Liver (tissue), 9 donors: ENCODE results near the gene SPEN. TPM values are rescaled to one million over a fixed set of nuclear protein-coding genes. Genes with fewer than 3 reads are reported as not detected.
A peak's percentile ranks its signal among the peaks of the same experiment; 100 is the strongest.

Experiments used
- DNase-seq: peaks from one replicate; pipeline ENCODE4 v3.0.0-alpha.2; 2017; ENCODE audit warnings: low spot score
- H3K27ac ChIP-seq, 2 donors: one replicate each; pipeline ENCODE4 v1.7.0; 2013; ENCODE audit warnings: inconsistent platforms in 2 of 2, low read length in 2 of 2, control low read depth in 1 of 2, low read depth in 1 of 2, mild to moderate bottlenecking in 1 of 2
- H3K27me3 ChIP-seq, 4 donors: one replicate each; pipeline versions ENCODE4 v1.6.1 to v1.7.0; 2013; ENCODE audit warnings: low read length in 3 of 4, inconsistent platforms in 1 of 4, mild to moderate bottlenecking in 1 of 4, moderate library complexity in 1 of 4; ENCODE audit not compliant: control insufficient read depth in 4 of 4, insufficient read depth in 4 of 4
- H3K36me3 ChIP-seq, 4 donors: one replicate each; pipeline versions ENCODE4 v1.6.1 to v1.7.0; 2013; ENCODE audit warnings: low read length in 3 of 4, mild to moderate bottlenecking in 3 of 4, low read depth in 1 of 4, moderate library complexity in 1 of 4; ENCODE audit not compliant: control insufficient read depth in 4 of 4, insufficient read depth in 3 of 4
- H3K4me1 ChIP-seq, 4 donors: one replicate each; pipeline versions ENCODE4 v1.6.1 to v1.7.0; 2013; ENCODE audit warnings: low read length in 3 of 4, mild to moderate bottlenecking in 3 of 4, moderate library complexity in 1 of 4; ENCODE audit not compliant: control insufficient read depth in 4 of 4, insufficient read depth in 4 of 4
- H3K4me3 ChIP-seq, 3 donors: one replicate each; pipeline versions ENCODE4 v1.6.1 to v1.7.0; 2013; ENCODE audit warnings: low read length in 3 of 3, control low read depth in 1 of 3, low read depth in 1 of 3, mild to moderate bottlenecking in 1 of 3
- H3K9ac ChIP-seq, 2 donors: one replicate each; pipeline ENCODE4 v1.7.0; 2013; ENCODE audit warnings: low read length in 2 of 2, mild to moderate bottlenecking in 2 of 2, moderate library complexity in 2 of 2, control low read depth in 1 of 2, low read depth in 1 of 2
- H3K9me3 ChIP-seq, 4 donors: one replicate each; pipeline versions ENCODE4 v1.6.1 to v1.7.0; 2013; ENCODE audit warnings: low read length in 3 of 4; ENCODE audit not compliant: control insufficient read depth in 4 of 4
- EGR1 ChIP-seq, 2 donors: IDR thresholded peaks; 2 replicates each; pipeline ENCODE4 v1.6.1; 2016 to 2018; ENCODE audit warnings: antibody characterized with exemption in 2 of 2, low read depth in 2 of 2
- FOXA1 ChIP-seq: IDR thresholded peaks from 2 replicates; pipeline ENCODE4 v1.6.1; 2016; ENCODE audit warnings: antibody characterized with exemption
- FOXA2 ChIP-seq: IDR thresholded peaks from 2 replicates; pipeline ENCODE4 v1.6.1; 2016; ENCODE audit warnings: antibody characterized with exemption
- GABPA ChIP-seq, 2 donors: IDR thresholded peaks in 1 of 2; conservative IDR thresholded peaks in 1 of 2; 2 replicates each; pipeline ENCODE4 v1.6.1; 2016; ENCODE audit warnings: antibody characterized with exemption in 2 of 2, mild to moderate bottlenecking in 1 of 2, moderate library complexity in 1 of 2
- HNF4A ChIP-seq, 2 donors: conservative IDR thresholded peaks; 2 replicates each; pipeline ENCODE4 v1.6.1; 2016; ENCODE audit warnings: antibody characterized with exemption in 2 of 2, mild to moderate bottlenecking in 2 of 2
- HNF4G ChIP-seq: IDR thresholded peaks from 2 replicates; pipeline ENCODE4 v1.6.1; 2016; ENCODE audit warnings: antibody characterized with exemption
- JUND ChIP-seq, 2 donors: IDR thresholded peaks; 2 replicates each; pipeline ENCODE4 v1.6.1; 2016; ENCODE audit warnings: antibody characterized with exemption in 2 of 2
- NR2F2 ChIP-seq: IDR thresholded peaks from 2 replicates; pipeline ENCODE4 v1.6.1; 2016; ENCODE audit warnings: antibody characterized with exemption
- RXRA ChIP-seq, 2 donors: IDR thresholded peaks; 2 replicates each; pipeline ENCODE4 v1.6.1; 2017 to 2018; ENCODE audit warnings: antibody characterized with exemption in 2 of 2, mild to moderate bottlenecking in 1 of 2
- SP1 ChIP-seq: IDR thresholded peaks from 2 replicates; pipeline ENCODE4 v1.6.1; 2018; ENCODE audit warnings: antibody characterized with exemption, mild to moderate bottlenecking
- TAF1 ChIP-seq: conservative IDR thresholded peaks from 2 replicates; pipeline ENCODE4 v1.6.1; 2016; ENCODE audit warnings: antibody characterized with exemption, mild to moderate bottlenecking
- YY1 ChIP-seq: IDR thresholded peaks from 2 replicates; pipeline ENCODE4 v1.6.1; 2016; ENCODE audit warnings: antibody characterized with exemption, mild to moderate bottlenecking
- WGBS: extraction: QIAGEN DNeasy Blood & Tissue Kit; methylation state at CpG from one replicate; pipeline ENCODE4 v1.1.7; 2013; 5-methylcytosine and 5-hydroxymethylcytosine counted together
- polyA plus RNA-seq, 2 donors: library from polyadenylated mRNA; stranded (reverse) in 1 of 2; unstranded in 1 of 2; fragments of 200-250 nt in 1 of 2; fragments of >200 nt in 1 of 2; fragmentation: Nextera tagmentation in 1 of 2; extraction: Ambion mirVana in 1 of 2; gene quantifications; one replicate each; pipeline versions ENCODE4 v1.2.1 to v1.2.3, GENCODE V29; 2013 to 2015
- total RNA-seq, 2 donors: library from RNA; depleted of rRNA; stranded (reverse); fragments of >200 nt; gene quantifications; one replicate each; pipeline ENCODE4 v1.2.3, GENCODE V29; 2014
- TF ChIP-seq, protein P1 (sequence below): IDR thresholded peaks from 2 replicates; pipeline ENCODE4 v1.6.1; 2016; ENCODE audit warnings: antibody characterized with exemption
- TF ChIP-seq, protein P2 (sequence below): IDR thresholded peaks from 2 replicates; pipeline ENCODE4 v1.6.1; 2016; ENCODE audit warnings: antibody characterized with exemption
- TF ChIP-seq, protein P3 (sequence below): IDR thresholded peaks from 2 replicates; pipeline ENCODE4 v1.6.1; 2016; ENCODE audit warnings: antibody characterized with exemption, mild to moderate bottlenecking
- TF ChIP-seq, protein P4 (sequence below): IDR thresholded peaks from 2 replicates; pipeline ENCODE4 v1.6.1; 2016; ENCODE audit warnings: antibody characterized with exemption
- TF ChIP-seq, protein P5 (sequence below): fragments of 150-350 bp; IDR thresholded peaks from 2 replicates; pipeline ENCODE4 v1.5.1; 2017; ENCODE audit warnings: improper control_type of control experiment, low read depth, low read length; ENCODE audit not compliant: missing input control
- donor health status: healthy.
- donor health status: healthy.
- donor health status: healthy.
- donor health status: healthy.
- donor health status: healthy.

SPEN gene
- total and polyA plus RNA-seq, 4 donors, result 7.4 to 29.4 (median 15.2) TPM

DNA sequence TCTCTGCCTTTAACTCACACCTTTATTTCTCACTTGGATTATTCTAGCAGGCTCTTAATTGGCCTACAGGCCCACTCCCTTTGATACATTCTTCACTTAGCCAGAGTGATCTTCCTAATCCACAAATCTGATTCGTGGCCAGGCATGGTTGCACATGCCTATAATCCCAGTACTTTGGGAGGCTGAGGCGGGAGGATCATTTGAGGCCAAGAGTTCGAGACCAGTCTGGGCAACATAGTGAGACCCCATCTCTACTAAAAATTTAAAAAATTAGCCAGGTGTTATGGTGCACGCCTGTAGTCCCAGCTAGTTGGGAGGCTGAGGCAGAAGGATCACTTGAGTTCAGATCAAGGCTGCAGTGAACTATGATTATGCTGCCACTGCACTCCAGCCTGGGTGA lies 126.3 kb downstream of the SPEN start (continued):
- TF ChIP-seq, protein P1, sequence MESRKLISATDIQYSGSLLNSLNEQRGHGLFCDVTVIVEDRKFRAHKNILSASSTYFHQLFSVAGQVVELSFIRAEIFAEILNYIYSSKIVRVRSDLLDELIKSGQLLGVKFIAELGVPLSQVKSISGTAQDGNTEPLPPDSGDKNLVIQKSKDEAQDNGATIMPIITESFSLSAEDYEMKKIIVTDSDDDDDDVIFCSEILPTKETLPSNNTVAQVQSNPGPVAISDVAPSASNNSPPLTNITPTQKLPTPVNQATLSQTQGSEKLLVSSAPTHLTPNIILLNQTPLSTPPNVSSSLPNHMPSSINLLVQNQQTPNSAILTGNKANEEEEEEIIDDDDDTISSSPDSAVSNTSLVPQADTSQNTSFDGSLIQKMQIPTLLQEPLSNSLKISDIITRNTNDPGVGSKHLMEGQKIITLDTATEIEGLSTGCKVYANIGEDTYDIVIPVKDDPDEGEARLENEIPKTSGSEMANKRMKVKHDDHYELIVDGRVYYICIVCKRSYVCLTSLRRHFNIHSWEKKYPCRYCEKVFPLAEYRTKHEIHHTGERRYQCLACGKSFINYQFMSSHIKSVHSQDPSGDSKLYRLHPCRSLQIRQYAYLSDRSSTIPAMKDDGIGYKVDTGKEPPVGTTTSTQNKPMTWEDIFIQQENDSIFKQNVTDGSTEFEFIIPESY, result no peak

DNA sequence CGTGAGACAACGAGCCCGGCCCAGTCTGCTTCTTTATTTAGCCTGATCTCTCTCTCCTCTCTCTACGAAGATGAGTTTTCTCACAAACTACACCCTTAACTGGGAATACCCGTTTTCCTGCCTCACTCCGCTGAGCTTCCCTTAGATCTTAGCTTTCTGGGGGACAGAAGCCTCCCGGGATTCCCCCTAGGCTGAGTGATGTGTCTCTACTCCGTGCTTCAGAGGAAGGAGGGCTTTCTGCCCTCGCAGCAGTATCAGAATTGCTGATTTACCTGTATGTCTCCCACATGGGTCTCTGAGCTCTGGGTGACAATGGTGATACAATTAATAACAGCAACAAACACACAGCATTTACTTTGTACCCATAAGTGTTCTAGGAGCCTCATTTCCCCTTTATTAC lies 127.3 kb downstream of the SPEN start:
- H3K4me1 ChIP-seq, result peaks cover 0 to 11% (median 10%) of the 10 kb centered on the region in 4 donors
- WGBS, result 70% methylated on average over 9 of the region's 9 CpGs
- H3K9me3 ChIP-seq, result no peaks in the 10 kb centered on the region
- no peak overlapping the region for H3K27ac ChIP-seq
- H3K36me3 ChIP-seq, result peaks cover 2 to 12% (median 10%) of the 10 kb centered on the region in 4 donors
- peak overlapping the region; percentile 43 to 67 for H3K9ac ChIP-seq
- no peak for DNase-seq
- no peaks in the 10 kb centered on the region for H3K27me3 ChIP-seq
- TF ChIP-seq NR2F2, result no peak
- peak overlapping the region; percentile 69 to 96 (median 72) for H3K4me3 ChIP-seq

DNA sequence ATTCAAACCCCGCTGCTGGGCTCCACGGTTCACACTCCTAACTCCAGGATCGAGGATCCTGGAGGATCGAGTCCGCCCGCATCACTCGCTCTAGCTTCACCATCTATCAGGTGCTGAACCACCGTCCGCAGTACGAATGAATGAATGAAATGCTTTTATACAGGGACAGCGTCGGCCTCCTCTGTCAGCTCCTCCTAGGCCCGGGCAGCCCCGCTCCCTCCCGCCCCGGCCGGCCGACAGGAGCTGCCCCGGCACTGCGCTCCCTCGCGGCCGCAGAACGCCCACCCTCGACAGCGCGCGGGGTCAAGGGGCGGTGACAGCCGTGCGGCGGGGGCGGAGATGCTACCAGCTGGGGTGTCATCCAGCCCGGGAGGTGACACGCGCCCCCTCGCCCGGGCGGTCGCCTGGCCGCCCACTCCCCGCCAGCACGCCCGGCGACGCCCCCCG lies 127.9 kb downstream of the SPEN start:
- DNase-seq, result no peak
- Histone ChIP-seq H3K36me3 (peaks cover 2 to 12% (median 9%) of the 10 kb centered on the region in 4 donors), H3K9me3 (no peaks in the 10 kb centered on the region), H3K4me3 (peak overlapping the region; percentile 69 to 96 (median 72)), H3K9ac (peak overlapping the region; percentile 43 to 67), H3K27me3 (no peaks in the 10 kb centered on the region), H3K27ac (peak overlapping the region; percentile 33 to 65), H3K4me1 (peaks cover 0 to 11% (median 10%) of the 10 kb centered on the region in 4 donors)
- WGBS, result under 1% methylated on average over 47 of the region's 47 CpGs
- no peak for TF ChIP-seq HNF4A (conservative IDR thresholded peaks at IDR 0.05)
- no peak for TF ChIP-seq GABPA (IDR thresholded peaks at IDR 0.05 in 1 of 2, conservative IDR thresholded peaks at IDR 0.05 in 1 of 2)
- TF ChIP-seq, protein P2, sequence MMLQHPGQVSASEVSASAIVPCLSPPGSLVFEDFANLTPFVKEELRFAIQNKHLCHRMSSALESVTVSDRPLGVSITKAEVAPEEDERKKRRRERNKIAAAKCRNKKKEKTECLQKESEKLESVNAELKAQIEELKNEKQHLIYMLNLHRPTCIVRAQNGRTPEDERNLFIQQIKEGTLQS, result no peak
- no peak for TF ChIP-seq YY1
- TF ChIP-seq, protein P3, sequence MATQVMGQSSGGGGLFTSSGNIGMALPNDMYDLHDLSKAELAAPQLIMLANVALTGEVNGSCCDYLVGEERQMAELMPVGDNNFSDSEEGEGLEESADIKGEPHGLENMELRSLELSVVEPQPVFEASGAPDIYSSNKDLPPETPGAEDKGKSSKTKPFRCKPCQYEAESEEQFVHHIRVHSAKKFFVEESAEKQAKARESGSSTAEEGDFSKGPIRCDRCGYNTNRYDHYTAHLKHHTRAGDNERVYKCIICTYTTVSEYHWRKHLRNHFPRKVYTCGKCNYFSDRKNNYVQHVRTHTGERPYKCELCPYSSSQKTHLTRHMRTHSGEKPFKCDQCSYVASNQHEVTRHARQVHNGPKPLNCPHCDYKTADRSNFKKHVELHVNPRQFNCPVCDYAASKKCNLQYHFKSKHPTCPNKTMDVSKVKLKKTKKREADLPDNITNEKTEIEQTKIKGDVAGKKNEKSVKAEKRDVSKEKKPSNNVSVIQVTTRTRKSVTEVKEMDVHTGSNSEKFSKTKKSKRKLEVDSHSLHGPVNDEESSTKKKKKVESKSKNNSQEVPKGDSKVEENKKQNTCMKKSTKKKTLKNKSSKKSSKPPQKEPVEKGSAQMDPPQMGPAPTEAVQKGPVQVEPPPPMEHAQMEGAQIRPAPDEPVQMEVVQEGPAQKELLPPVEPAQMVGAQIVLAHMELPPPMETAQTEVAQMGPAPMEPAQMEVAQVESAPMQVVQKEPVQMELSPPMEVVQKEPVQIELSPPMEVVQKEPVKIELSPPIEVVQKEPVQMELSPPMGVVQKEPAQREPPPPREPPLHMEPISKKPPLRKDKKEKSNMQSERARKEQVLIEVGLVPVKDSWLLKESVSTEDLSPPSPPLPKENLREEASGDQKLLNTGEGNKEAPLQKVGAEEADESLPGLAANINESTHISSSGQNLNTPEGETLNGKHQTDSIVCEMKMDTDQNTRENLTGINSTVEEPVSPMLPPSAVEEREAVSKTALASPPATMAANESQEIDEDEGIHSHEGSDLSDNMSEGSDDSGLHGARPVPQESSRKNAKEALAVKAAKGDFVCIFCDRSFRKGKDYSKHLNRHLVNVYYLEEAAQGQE, result no peak
- no peak for TF ChIP-seq FOXA2
- TF ChIP-seq, protein P4, sequence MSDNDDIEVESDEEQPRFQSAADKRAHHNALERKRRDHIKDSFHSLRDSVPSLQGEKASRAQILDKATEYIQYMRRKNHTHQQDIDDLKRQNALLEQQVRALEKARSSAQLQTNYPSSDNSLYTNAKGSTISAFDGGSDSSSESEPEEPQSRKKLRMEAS, result no peak
- TF ChIP-seq, protein P5, sequence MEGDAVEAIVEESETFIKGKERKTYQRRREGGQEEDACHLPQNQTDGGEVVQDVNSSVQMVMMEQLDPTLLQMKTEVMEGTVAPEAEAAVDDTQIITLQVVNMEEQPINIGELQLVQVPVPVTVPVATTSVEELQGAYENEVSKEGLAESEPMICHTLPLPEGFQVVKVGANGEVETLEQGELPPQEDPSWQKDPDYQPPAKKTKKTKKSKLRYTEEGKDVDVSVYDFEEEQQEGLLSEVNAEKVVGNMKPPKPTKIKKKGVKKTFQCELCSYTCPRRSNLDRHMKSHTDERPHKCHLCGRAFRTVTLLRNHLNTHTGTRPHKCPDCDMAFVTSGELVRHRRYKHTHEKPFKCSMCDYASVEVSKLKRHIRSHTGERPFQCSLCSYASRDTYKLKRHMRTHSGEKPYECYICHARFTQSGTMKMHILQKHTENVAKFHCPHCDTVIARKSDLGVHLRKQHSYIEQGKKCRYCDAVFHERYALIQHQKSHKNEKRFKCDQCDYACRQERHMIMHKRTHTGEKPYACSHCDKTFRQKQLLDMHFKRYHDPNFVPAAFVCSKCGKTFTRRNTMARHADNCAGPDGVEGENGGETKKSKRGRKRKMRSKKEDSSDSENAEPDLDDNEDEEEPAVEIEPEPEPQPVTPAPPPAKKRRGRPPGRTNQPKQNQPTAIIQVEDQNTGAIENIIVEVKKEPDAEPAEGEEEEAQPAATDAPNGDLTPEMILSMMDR, result no peak
- TF ChIP-seq, protein P1, result no peak
- TF ChIP-seq JUND (IDR thresholded peaks at IDR 0.05), result no peak
- no peak for TF ChIP-seq NR2F2
- no peak for TF ChIP-seq FOXA1
- no peak for TF ChIP-seq HNF4G
- no peak for TF ChIP-seq EGR1 (IDR thresholded peaks at IDR 0.05; ENCODE audit: low read depth in 2 of 2)
- TF ChIP-seq TAF1, result no peak
- no peak for TF ChIP-seq RXRA (IDR thresholded peaks at IDR 0.05)
- TF ChIP-seq SP1, result no peak
